A673 (cell line): ENCODE measurements around the gene UCK1.

Source experiments
- EZH2 ChIP-seq: fragments of 200-600 bp; sonication (generic); IDR thresholded peaks from 2 replicates; pipeline ENCODE4 v1.6.1; 2017; ENCODE audit warnings: borderline replicate concordance, low read depth, mild to moderate bottlenecking, mixed read lengths, antibody characterized with exemption, low read length; ENCODE audit not compliant: poor library complexity, severe bottlenecking
- TF ChIP-seq, protein P1 (sequence below): fragments of 300-800, 200-600 bp; sonication (generic); conservative IDR thresholded peaks from 2 replicates; pipeline ENCODE4 v1.5.1; 2017; ENCODE audit warnings: low read depth, mild to moderate bottlenecking, antibody characterized with exemption, low read length, moderate library complexity, mixed read lengths

DNA sequence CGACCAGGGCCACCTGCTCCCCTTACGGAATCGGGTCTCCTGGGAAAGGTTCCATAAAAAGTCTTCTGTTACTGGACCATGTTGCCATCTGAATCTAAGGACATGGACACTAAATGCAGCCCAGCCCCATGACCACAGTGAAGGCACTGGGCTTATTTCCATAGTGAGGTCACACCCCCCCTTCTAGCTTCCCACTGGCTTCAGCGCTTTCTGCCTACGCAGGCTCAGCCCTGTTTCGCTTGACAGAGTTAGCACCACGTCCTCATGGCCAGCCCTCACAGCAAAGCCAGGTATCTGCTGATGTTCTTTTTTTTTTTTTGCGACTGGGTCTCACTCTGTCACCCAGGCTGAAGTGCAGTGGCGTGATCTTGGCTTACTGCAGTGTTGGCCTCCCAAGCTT lies 14.1 kb downstream of the UCK1 start:
- TF ChIP-seq EZH2 = no peak
- TF ChIP-seq, protein P1, sequence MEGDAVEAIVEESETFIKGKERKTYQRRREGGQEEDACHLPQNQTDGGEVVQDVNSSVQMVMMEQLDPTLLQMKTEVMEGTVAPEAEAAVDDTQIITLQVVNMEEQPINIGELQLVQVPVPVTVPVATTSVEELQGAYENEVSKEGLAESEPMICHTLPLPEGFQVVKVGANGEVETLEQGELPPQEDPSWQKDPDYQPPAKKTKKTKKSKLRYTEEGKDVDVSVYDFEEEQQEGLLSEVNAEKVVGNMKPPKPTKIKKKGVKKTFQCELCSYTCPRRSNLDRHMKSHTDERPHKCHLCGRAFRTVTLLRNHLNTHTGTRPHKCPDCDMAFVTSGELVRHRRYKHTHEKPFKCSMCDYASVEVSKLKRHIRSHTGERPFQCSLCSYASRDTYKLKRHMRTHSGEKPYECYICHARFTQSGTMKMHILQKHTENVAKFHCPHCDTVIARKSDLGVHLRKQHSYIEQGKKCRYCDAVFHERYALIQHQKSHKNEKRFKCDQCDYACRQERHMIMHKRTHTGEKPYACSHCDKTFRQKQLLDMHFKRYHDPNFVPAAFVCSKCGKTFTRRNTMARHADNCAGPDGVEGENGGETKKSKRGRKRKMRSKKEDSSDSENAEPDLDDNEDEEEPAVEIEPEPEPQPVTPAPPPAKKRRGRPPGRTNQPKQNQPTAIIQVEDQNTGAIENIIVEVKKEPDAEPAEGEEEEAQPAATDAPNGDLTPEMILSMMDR = no peak
